8988T (cell line): ENCODE data around the gene PTS.

ENCODE experiments used
- DNase-seq: peaks from one replicate; pipeline ENCODE4 v3.0.0; 2011

PTS gene

DNA sequence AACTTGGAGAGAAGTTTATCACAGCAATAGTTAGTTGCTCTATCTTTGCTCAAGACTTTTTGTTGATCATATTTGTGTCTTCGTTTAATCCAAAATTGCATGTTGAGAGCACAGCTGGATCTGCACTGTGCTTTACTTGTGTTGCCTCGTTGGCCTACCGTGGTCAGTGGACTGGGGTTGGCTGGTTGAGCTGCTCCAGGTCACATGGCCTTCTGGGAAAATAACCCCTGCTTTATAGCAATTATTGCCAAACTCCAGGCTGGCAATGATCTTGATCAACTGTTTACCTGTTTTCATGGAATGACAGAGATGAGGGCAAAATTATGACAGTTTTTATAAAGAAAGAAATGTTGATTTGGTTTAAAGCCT lies 40.2 kb downstream of the PTS start:
- no peak for DNase-seq

- DNase-seq: no peak
Observed at GRCh38 chr11:112267188-112267591, 41.0 kb downstream of the PTS start.

GRCh38 chr11:112268406-112268805 lies 42.2 kb downstream of the PTS start:
- no peak for DNase-seq

GRCh38 chr11:112269139-112269538 lies 42.9 kb downstream of the PTS start:
- no peak for DNase-seq

GRCh38 chr11:112270551-112271180 lies 44.4 kb downstream of the PTS start:
- no peak for DNase-seq

DNA sequence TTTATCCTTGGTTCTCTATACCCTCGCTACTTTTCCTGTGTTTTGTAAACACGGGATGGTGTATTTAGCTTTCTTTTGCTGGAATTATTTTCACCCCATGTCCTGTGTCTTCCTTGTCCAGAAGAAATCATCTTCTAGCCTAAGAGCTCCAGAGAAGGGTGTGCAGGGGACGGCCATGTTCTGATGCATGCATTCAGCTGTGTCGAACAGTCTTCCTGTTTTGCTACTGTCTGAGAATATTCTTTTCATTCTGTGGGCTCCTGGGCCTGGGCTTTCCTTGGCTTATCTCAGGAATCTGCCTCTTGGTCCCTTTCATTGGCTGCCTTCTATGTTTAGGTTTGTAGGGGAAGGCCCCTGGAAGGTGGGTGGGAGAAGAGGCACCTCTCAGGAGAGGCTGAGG lies 45.0 kb downstream of the PTS start:
- no peak for DNase-seq

- no peak for DNase-seq
Observed at GRCh38 chr11:112273066-112273465, 46.8 kb downstream of the PTS start.

- no peak for DNase-seq
Observed at GRCh38 chr11:112274007-112274783, 48.0 kb downstream of the PTS start.

- no peak for DNase-seq
Observed at GRCh38 chr11:112277029-112277428, 50.8 kb downstream of the PTS start.

DNA sequence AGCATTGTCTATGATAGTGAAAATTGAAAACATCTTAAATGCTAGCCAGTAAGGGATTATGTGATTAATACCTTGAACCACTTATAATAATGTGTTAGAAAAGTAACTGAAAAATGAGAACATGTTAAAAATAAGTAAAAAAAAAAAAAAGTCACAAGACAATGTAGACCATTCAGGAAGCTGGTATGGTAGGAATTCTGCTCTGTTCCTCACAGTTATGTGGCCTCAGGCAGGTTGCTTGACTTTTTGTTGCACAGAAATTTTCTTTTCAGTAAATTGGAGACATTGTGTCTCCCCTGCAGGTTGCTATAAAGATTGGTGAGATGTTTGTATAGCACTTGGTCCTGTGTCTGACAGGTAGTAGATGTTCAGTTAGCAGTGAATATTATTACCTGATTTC lies 51.7 kb downstream of the PTS start:
- DNase-seq: no peak

DNA sequence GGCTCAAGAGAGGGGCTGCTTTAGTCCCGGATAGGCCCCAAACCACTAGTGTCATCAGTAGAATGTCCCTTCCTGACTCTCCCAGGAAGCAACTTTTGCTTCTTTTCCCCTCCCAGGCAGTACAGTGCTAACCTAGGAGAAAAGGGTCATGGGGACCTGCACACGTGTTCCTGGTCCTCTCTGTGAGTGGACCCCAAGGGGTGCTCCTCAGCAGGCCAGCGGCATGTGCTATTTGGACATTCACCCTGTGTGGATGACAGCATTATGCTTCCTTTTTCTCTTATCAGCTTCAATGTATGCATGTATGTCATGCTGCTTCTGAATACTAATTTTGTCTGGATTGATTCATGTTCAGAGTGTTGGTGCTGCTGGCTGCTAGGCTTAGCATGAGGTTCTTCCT lies 52.6 kb downstream of the PTS start:
- DNase-seq: no peak

GRCh38 chr11:112279901-112280267 lies 53.7 kb downstream of the PTS start:
- DNase-seq: peak; percentile 46

- DNase-seq: peak; percentile 70
Observed at GRCh38 chr11:112280268-112281126, 54.3 kb downstream of the PTS start.

GRCh38 chr11:112281726-112282125 lies 55.5 kb downstream of the PTS start:
- DNase-seq: no peak
